ENCODE measurements around the gene OSBPL8.

DNA sequence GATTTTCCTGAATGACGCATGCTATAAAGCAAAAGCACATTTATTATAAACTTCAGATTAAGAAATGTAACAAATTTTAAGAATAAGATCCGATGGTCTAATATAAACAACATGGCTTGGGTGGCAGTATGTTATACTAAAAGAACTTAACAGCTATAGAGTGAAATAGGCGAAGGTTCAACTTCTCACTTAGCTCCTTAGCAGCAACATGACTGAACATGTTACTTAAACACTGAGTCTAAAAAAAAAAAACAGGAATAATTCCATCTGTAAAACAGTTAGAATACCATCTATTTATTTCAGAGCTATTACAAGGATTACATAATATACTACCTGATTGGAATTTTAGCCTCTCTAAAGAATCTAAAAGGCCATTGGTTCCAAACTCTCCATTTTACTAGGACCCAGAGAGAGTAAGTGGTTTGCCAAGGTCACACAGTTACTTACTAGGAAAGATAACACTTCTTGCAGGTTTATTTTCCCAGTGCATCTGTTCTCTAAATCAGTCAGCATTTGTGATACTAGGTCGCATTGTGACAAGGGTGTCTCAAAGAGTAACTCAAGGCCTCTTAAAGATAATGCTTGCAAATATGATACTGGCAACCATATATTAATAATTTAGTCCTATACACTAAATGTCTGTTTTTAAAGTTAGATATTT, 14.8 kb downstream of the OSBPL8 start:
- TF ChIP-seq OSR1 (CRISPR knock-in tag; IDR thresholded peaks at IDR 0.05) (no peak), ZFP30 (CRISPR knock-in tag; IDR thresholded peaks at IDR 0.05) (no peak), BACH2 (CRISPR knock-in tag; IDR thresholded peaks at IDR 0.05; ENCODE audit: borderline replicate concordance) (no peak)
